GM19468 (cell line): ENCODE measurements around the gene PRAMEF20.
"Not testable (repeated sequence)": the region's sequence is repeated elsewhere in the genome, so short reads cannot be mapped to it uniquely, and the experiment has no call there.

Experiments used
- ATAC-seq: cut with Tn5 transposase; IDR thresholded peaks from one replicate; pipeline ENCODE4 v1.9.1; 2021; ENCODE audit warnings: mild to moderate bottlenecking, moderate library complexity, moderate number of reproducible peaks; ENCODE audit not compliant: unreplicated experiment; ENCODE audit errors: extremely low read depth

The PRAMEF20 gene

GRCh38 chr1:13410150-13410549 lies at the start of gene PRAMEF20:
Gene PRAMEF20 (plus strand): TSS chr1:13410450. CDS start chr1:13416355, 5,905 bp downstream.
- not testable (repeated sequence) for ATAC-seq

GRCh38 chr1:13362364-13362763 lies 47.9 kb upstream of the PRAMEF20 start:
- not testable (repeated sequence) for ATAC-seq

- ATAC-seq: not testable (repeated sequence)
Observed at GRCh38 chr1:13364928-13365327, 45.3 kb upstream of the PRAMEF20 start.

GRCh38 chr1:13366536-13366935 lies 43.7 kb upstream of the PRAMEF20 start:
- not testable (repeated sequence) for ATAC-seq

- ATAC-seq: not testable (repeated sequence)
Observed at GRCh38 chr1:13368544-13368943, 41.7 kb upstream of the PRAMEF20 start.

- not testable (repeated sequence) for ATAC-seq
Observed at GRCh38 chr1:13378983-13379382, 31.3 kb upstream of the PRAMEF20 start.

- ATAC-seq: not testable (repeated sequence)
Observed at GRCh38 chr1:13380380-13380779, 29.9 kb upstream of the PRAMEF20 start.

- not testable (repeated sequence) for ATAC-seq
Observed at GRCh38 chr1:13389332-13389731, 20.9 kb upstream of the PRAMEF20 start, which contains the start of gene PRAMEF17. Gene PRAMEF17 (plus strand): TSS chr1:13389632. CDS start chr1:13389658, 26 bp downstream.

GRCh38 chr1:13393004-13393403 lies 17.2 kb upstream of the PRAMEF20 start:
- not testable (repeated sequence) for ATAC-seq

GRCh38 chr1:13394761-13395160 lies 15.5 kb upstream of the PRAMEF20 start:
- ATAC-seq: not testable (repeated sequence)

GRCh38 chr1:13395311-13395710 lies 14.9 kb upstream of the PRAMEF20 start:
- ATAC-seq: not testable (repeated sequence)

- no peak for ATAC-seq
Observed at GRCh38 chr1:13407811-13408210, 2.4 kb upstream of the PRAMEF20 start.

GRCh38 chr1:13430495-13430894 lies 20.2 kb downstream of the PRAMEF20 start:
- ATAC-seq: no peak

- no peak for ATAC-seq
Observed at GRCh38 chr1:13432251-13432650, 22.0 kb downstream of the PRAMEF20 start.

- not testable (repeated sequence) for ATAC-seq
Observed at GRCh38 chr1:13433694-13434358, 23.6 kb downstream of the PRAMEF20 start.

- ATAC-seq: no peak
Observed at GRCh38 chr1:13435458-13435857, 25.2 kb downstream of the PRAMEF20 start.

- ATAC-seq: not testable (repeated sequence)
Observed at GRCh38 chr1:13439104-13439783, 29.0 kb downstream of the PRAMEF20 start.

GRCh38 chr1:13443335-13443979 lies 33.2 kb downstream of the PRAMEF20 start:
- no peak for ATAC-seq

- no peak for ATAC-seq
Observed at GRCh38 chr1:13450204-13450603, 40.0 kb downstream of the PRAMEF20 start.

- ATAC-seq: no peak
Observed at GRCh38 chr1:13451399-13451965, 41.2 kb downstream of the PRAMEF20 start.
